ENCODE measurements around the gene PIK3R2. TPM values are rescaled to one million over a fixed set of nuclear protein-coding genes. Genes with fewer than 3 reads are reported as not detected.

The PIK3R2 gene
- total RNA-seq, 1 experiment from 2014 or later, result 42.8 TPM

- Mint-ChIP-seq H3K36me3 (ENCODE audit: insufficient read depth in 1 of 3, low read depth in 3 of 3) (peaks cover 22 to 55% (median 55%) of the 10 kb centered on the region in 3 experiments), H3K4me1 (peaks cover 5 to 8% of the 10 kb centered on the region in 2 experiments), H3K27me3 (ENCODE audit: low read depth) (no peaks in the 10 kb centered on the region), H3K27ac (no peak overlapping the region), H3K4me3 (no peak overlapping the region), H3K9me3 (no peaks in the 10 kb centered on the region)
- H3K4ac ChIP-seq (ENCODE audit: low read depth, low read length), result no peak overlapping the region
- H3K23me2 ChIP-seq (ENCODE audit: insufficient read length, low read depth, low read length, poor library complexity, severe bottlenecking), result peaks cover 3% of the 10 kb centered on the region
- H3K4me1 ChIP-seq (ENCODE audit: insufficient read depth, low read length), result no peaks in the 10 kb centered on the region
- H2BK5ac ChIP-seq (ENCODE audit: insufficient read length, low read length), result no peak overlapping the region
- no peaks in the 10 kb centered on the region for H3K9me3 ChIP-seq (ENCODE audit: control insufficient read depth, low read depth, low read length)
- no peak overlapping the region for H3K4me2 ChIP-seq (ENCODE audit: insufficient read depth, insufficient read length, low read length)
- no peak overlapping the region for H4K91ac ChIP-seq (ENCODE audit: insufficient read length, low read depth, low read length)
- DNase-seq, result no peak
- H2BK12ac ChIP-seq (ENCODE audit: insufficient read length, low read depth, low read length), result no peak overlapping the region
- no peak overlapping the region for H3K9ac ChIP-seq (ENCODE audit: extremely low read depth, insufficient read length, low read length)
- no CpG with 5 or more reads among the region's 66 CpGs for WGBS (ENCODE audit: extremely low coverage, insufficient read length, low lambda C conversion rate)
- no peaks in the 10 kb centered on the region for H4K20me1 ChIP-seq (ENCODE audit: control insufficient read depth, insufficient read depth, insufficient read length)
- H3K27me3 ChIP-seq (ENCODE audit: insufficient read depth, low read length), result no peaks in the 10 kb centered on the region
- no peaks in the 10 kb centered on the region for H3K79me1 ChIP-seq (ENCODE audit: insufficient read depth, low read depth, low read length, poor library complexity, severe bottlenecking)
- H2AFZ ChIP-seq (ENCODE audit: low read length), result no peak overlapping the region
- no peak overlapping the region for H3K23ac ChIP-seq (ENCODE audit: insufficient read length, low read depth, low read length)
- no peak overlapping the region for H2BK15ac ChIP-seq (ENCODE audit: low read depth, low read length)
- no peak overlapping the region for H3K14ac ChIP-seq (ENCODE audit: insufficient read depth, low read length)
- no peak overlapping the region for H2BK120ac ChIP-seq (ENCODE audit: low read depth, low read length, poor library complexity, severe bottlenecking)
- no peak overlapping the region for H4K5ac ChIP-seq (ENCODE audit: insufficient read length, low read depth, low read length)
- no peak overlapping the region for H4K8ac ChIP-seq (replicated peaks; ENCODE audit: insufficient read length, low read depth, low read length)
- H2AK5ac ChIP-seq (ENCODE audit: insufficient read length, low read length), result no peak overlapping the region
- no peak for TF ChIP-seq CTCF (conservative IDR thresholded peaks at IDR 0.05)
- H3K79me2 ChIP-seq (ENCODE audit: insufficient read depth, low read length), result no peaks in the 10 kb centered on the region
- H3T11ph ChIP-seq (ENCODE audit: low read length), result no peak overlapping the region
- H3K27ac ChIP-seq (ENCODE audit: insufficient read length, low read depth, low read length), result no peak overlapping the region
- no peak overlapping the region for H3K56ac ChIP-seq (ENCODE audit: insufficient read length, low read depth, low read length)
- no peak overlapping the region for H2BK20ac ChIP-seq (ENCODE audit: low read depth, low read length, poor library complexity, severe bottlenecking)
- no peak overlapping the region for H3K18ac ChIP-seq (ENCODE audit: insufficient read length, low read depth, low read length)
These were observed 15.9 kb downstream of the PIK3R2 start for GRCh38 chr19:18168673-18169381.

Measured in H9 (cell line).